K562 (cell line): ENCODE data around the gene FPR1. TPM values are rescaled to one million over a fixed set of nuclear protein-coding genes. Genes with fewer than 3 reads are reported as not detected.

Experiments used
- ELF2 ChIP-seq: fragments of 250-450 bp; sonication (Bioruptor Pico); IDR thresholded peaks from 2 replicates; pipeline ENCODE4 v1.5.0; 2021; ENCODE audit warnings: mild to moderate bottlenecking
- FOXO4 ChIP-seq: fragments of 450-650 bp; formaldehyde crosslinking; IDR thresholded peaks from 2 replicates; pipeline ENCODE4 v1.4.0; 2020; ENCODE audit warnings: mild to moderate bottlenecking, moderate library complexity
- ID3 ChIP-seq, 2 experiments: fragments of 250-450 bp in 1 of 2; fragments of 450-650 bp in 1 of 2; sonication (Bioruptor Pico) in 1 of 2; IDR thresholded peaks; 2 replicates each; pipeline versions ENCODE4 v1.6.1 to v1.8.0; 2016 to 2021; ENCODE audit warnings: mild to moderate bottlenecking in 2 of 2, moderate library complexity in 2 of 2, missing compliant biosample characterization in 1 of 2, missing genetic modification characterization in 1 of 2
- MEF2A ChIP-seq: IDR thresholded peaks from 2 replicates; pipeline ENCODE4 v1.6.1; 2011; ENCODE audit warnings: low read depth, mild to moderate bottlenecking, low read length, moderate library complexity; ENCODE audit not compliant: control insufficient read depth
- MITF ChIP-seq: IDR thresholded peaks from 2 replicates; pipeline ENCODE4 v1.6.1; 2014; ENCODE audit warnings: antibody characterized with exemption
- MYBL2 ChIP-seq, 2 experiments: fragments of 450-650 bp in 1 of 2; sonication (generic) in 1 of 2; formaldehyde crosslinking in 1 of 2; IDR thresholded peaks; 2 replicates each; pipeline versions ENCODE4 v1.6.1 to v1.8.1; 2017 to 2022; ENCODE audit warnings: borderline replicate concordance in 1 of 2, inconsistent platforms in 1 of 2, low read depth in 1 of 2, mild to moderate bottlenecking in 1 of 2, missing genetic modification reagents in 1 of 2, moderate library complexity in 1 of 2
- RBM25 ChIP-seq: fragments of 200-400 bp; formaldehyde crosslinking; IDR thresholded peaks from 2 replicates; pipeline ENCODE4 v1.6.1; 2018; ENCODE audit warnings: low read length, low read depth, moderate library complexity; ENCODE audit not compliant: severe bottlenecking
- SMAD4 ChIP-seq: fragments of 250-450 bp; sonication (Bioruptor Pico); conservative IDR thresholded peaks from 2 replicates; pipeline ENCODE4 v1.8.0; 2021; ENCODE audit warnings: inconsistent platforms, mild to moderate bottlenecking, moderate library complexity
- SOX6 ChIP-seq: fragments of 450-650 bp; IDR thresholded peaks from 2 replicates; pipeline ENCODE4 v1.6.1; 2014; ENCODE audit warnings: mild to moderate bottlenecking
- TSC22D4 ChIP-seq: fragments of 450-650 bp; IDR thresholded peaks from 2 replicates; pipeline ENCODE4 v1.6.1; 2016; ENCODE audit warnings: missing genetic modification characterization, missing biosample characterization, control low read depth
- ZBTB5 ChIP-seq: fragments of 450-650 bp; IDR thresholded peaks from 2 replicates; pipeline ENCODE4 v1.6.1; 2017; ENCODE audit warnings: antibody characterized with exemption
- ZNF324 ChIP-seq: fragments of 250-450 bp; sonication (Bioruptor Pico); IDR thresholded peaks from 2 replicates; pipeline ENCODE4 v1.4.0; 2020; ENCODE audit warnings: mild to moderate bottlenecking
- ZNF407 ChIP-seq: fragments of 450-650 bp; IDR thresholded peaks from 2 replicates; pipeline ENCODE4 v1.6.1; 2016; ENCODE audit warnings: low read depth
- polyA plus RNA-seq, 8 experiments: library from polyadenylated mRNA; depleted of rRNA in 4 of 8; stranded (reverse) in 5 of 8; unstranded in 3 of 8; fragments of >200 nt; fragmentation: Nextera tagmentation in 2 of 8; fragmentation: Illumina TruSeq in 1 of 8; extraction: Ambion mirVana in 2 of 8; extraction: Trizol in 1 of 8; gene quantifications; 2 replicates each; pipeline versions ENCODE4 v1.2.1 to v1.2.3, GENCODE V29; 2011 to 2014; ENCODE audit warnings: inconsistent platforms in 1 of 8, missing spikeins in 1 of 8
- total RNA-seq, 7 experiments: library from RNA; depleted of rRNA in 6 of 7; stranded (reverse); fragments of >200 nt in 6 of 7; fragmentation: Illumina TruSeq in 2 of 7; extraction: Trizol in 2 of 7; gene quantifications; 2 replicates each; pipeline versions ENCODE4 v1.2.1 to v1.2.3, GENCODE V29; 2011 to 2021; ENCODE audit warnings: low replicate concordance in 1 of 7

The FPR1 gene
- total and polyA plus RNA-seq, 9 of the 15 experiments (the other 6 are each of a cell fraction or from before 2014, with no cell fraction given) = 0.06 to 0.25 (median 0.14) TPM; not detected in 4

GRCh38 chr19:51796195-51796679 lies 44.6 kb upstream of the FPR1 start (continued):
- TF ChIP-seq ZNF407 (no peak), TSC22D4 (tag) (no peak), ZBTB5 (no peak), FOXO4 (CRISPR knock-in tag) (no peak), MYBL2 (IDR thresholded peaks at IDR 0.05; ENCODE audit: low read depth) (no peak), MYBL2 (CRISPR knock-in tag; IDR thresholded peaks at IDR 0.05; ENCODE audit: borderline replicate concordance) (no peak), RBM25 (no peak), ID3 (CRISPR knock-in tag; IDR thresholded peaks at IDR 0.05) (no peak), ID3 (tag; IDR thresholded peaks at IDR 0.05) (no peak), ZNF324 (CRISPR knock-in tag) (no peak), MEF2A (no peak), SOX6 (peak; percentile 90), MITF (no peak), SMAD4 (CRISPR knock-in tag) (peak; percentile 92), ELF2 (CRISPR knock-in tag) (peak; percentile 67; the same call in 1 of the 2 replicates)
